WTC11 (cell line): ENCODE measurements around the gene UBP1.

ENCODE experiments used
- CTCF ChIP-seq: fragments of 200-600 bp; IDR thresholded peaks from 2 replicates; pipeline ENCODE4 v1.8.0; 2022; ENCODE audit warnings: antibody characterized with exemption
- ELF4 ChIP-seq: sonication (generic); formaldehyde crosslinking; IDR thresholded peaks from 2 replicates; pipeline ENCODE4 v1.8.1; 2022; ENCODE audit warnings: low read depth, mild to moderate bottlenecking, moderate library complexity, missing genetic modification reagents

- no peak for TF ChIP-seq CTCF
- TF ChIP-seq ELF4 (CRISPR knock-in tag), result no peak
Measured at GRCh38 chr3:33482111-33482521, 41.9 kb upstream of the UBP1 start.
